GM21723 (cell line): Measurements from ENCODE around the gene TPM4.

Experiments
- ATAC-seq: cut with Tn5 transposase; IDR thresholded peaks from one replicate; pipeline ENCODE4 v1.9.1; 2021; ENCODE audit warnings: mild to moderate bottlenecking, moderate library complexity; ENCODE audit not compliant: unreplicated experiment

TPM4 gene

GRCh38 chr19:16124953-16125352 is 48.7 kb downstream of the TPM4 start:
- no peak for ATAC-seq

GRCh38 chr19:16125737-16126495 is 49.6 kb downstream of the TPM4 start:
- ATAC-seq: no peak

GRCh38 chr19:16127080-16127479 is 50.8 kb downstream of the TPM4 start:
- no peak for ATAC-seq

- no peak for ATAC-seq
These were observed 51.6 kb downstream of the TPM4 start for GRCh38 chr19:16127776-16128371.

- no peak for ATAC-seq
These were observed 55.4 kb downstream of the TPM4 start for GRCh38 chr19:16131648-16132047.

GRCh38 chr19:16133818-16134217 is 57.5 kb downstream of the TPM4 start:
- no peak for ATAC-seq

GRCh38 chr19:16134510-16134909 is 58.2 kb downstream of the TPM4 start:
- no peak for ATAC-seq

GRCh38 chr19:16135430-16136127 is 59.3 kb downstream of the TPM4 start:
- ATAC-seq: no peak

GRCh38 chr19:16136185-16136999 is 60.1 kb downstream of the TPM4 start:
- ATAC-seq: no peak

- ATAC-seq: no peak
These were observed 63.5 kb downstream of the TPM4 start for GRCh38 chr19:16139752-16140151.

GRCh38 chr19:16141043-16141442 is 64.7 kb downstream of the TPM4 start:
- ATAC-seq: no peak

- ATAC-seq: no peak
These were observed 65.8 kb downstream of the TPM4 start for GRCh38 chr19:16142032-16142580.

GRCh38 chr19:16143399-16144215 is 67.3 kb downstream of the TPM4 start, which contains the start of gene HSH2D:
HSH2D (plus strand) TSS chr19:16143685; CDS start chr19:16148751, 5,066 bp downstream.
- peak; percentile 74 for ATAC-seq

- no peak for ATAC-seq
These were observed 67.9 kb downstream of the TPM4 start for GRCh38 chr19:16144216-16144581.

- no peak for ATAC-seq
These were observed 69.8 kb downstream of the TPM4 start for GRCh38 chr19:16146112-16146511.

- no peak for ATAC-seq
These were observed 72.3 kb downstream of the TPM4 start for GRCh38 chr19:16148443-16149229.
